PC-9 (cell line): ENCODE results near the gene SCAPER. TPM values are rescaled to one million over a fixed set of nuclear protein-coding genes. Genes with fewer than 3 reads are reported as not detected.

Source experiments
- BruUV-seq: library from RNA; stranded (reverse); fragments of 400-500 nt; replicated peaks from 2 replicates; lab custom pipeline; 2021; lab: Mats Ljungman, UMichigan
- CTCF ChIA-PET: fragments of 300-600 bp; sonication (Branson Sonifier 250); formaldehyde crosslinking; loops from one replicate; lab custom pipeline; 2022; ENCODE audit warnings: antibody characterized with exemption; lab: Charles Lee
- POLR2A ChIA-PET: fragments of 300-600 bp; sonication (Branson Sonifier 250); formaldehyde crosslinking; loops from one replicate; lab custom pipeline; 2022; ENCODE audit warnings: antibody characterized with exemption; ENCODE audit not compliant: unreplicated experiment; lab: Charles Lee
- DNase-seq, 2 experiments: peaks; one replicate each; pipeline versions ENCODE4 v3.0.0 to v3.0.0-alpha.2; 2015 to 2022; ENCODE audit warnings: mixed read lengths in 1 of 2
- H2AFZ ChIP-seq: fragments of 200-600 bp; sonication (generic); 2 replicates; pipeline ENCODE4 v1.8.1; 2017; ENCODE audit warnings: antibody characterized with exemption
- H3F3A ChIP-seq: fragments of 200-600 bp; sonication (generic); 2 replicates; pipeline ENCODE4 v1.8.1; 2017; ENCODE audit warnings: antibody characterized with exemption, mild to moderate bottlenecking, low read depth; ENCODE audit not compliant: insufficient read depth
- H3K27ac ChIP-seq: fragments of 200-600 bp; sonication (generic); 2 replicates; pipeline ENCODE4 v1.6.1; 2016; ENCODE audit warnings: mixed run types
- H3K27me3 ChIP-seq: fragments of 200-600 bp; sonication (generic); 2 replicates; pipeline ENCODE4 v1.6.1; 2016; ENCODE audit warnings: low read depth, mixed run types; ENCODE audit not compliant: insufficient read depth
- H3K36me3 ChIP-seq: fragments of 200-600 bp; sonication (generic); 2 replicates; pipeline ENCODE4 v1.6.1; 2016; ENCODE audit warnings: low read depth, mixed run types
- H3K4me1 ChIP-seq: fragments of 200-600 bp; sonication (generic); replicated peaks from 2 replicates; pipeline ENCODE4 v1.6.1; 2016; ENCODE audit warnings: mixed run types; ENCODE audit not compliant: insufficient read depth
- H3K4me2 ChIP-seq: fragments of 200-600 bp; sonication (generic); 2 replicates; pipeline ENCODE4 v1.6.1; 2017; ENCODE audit warnings: mixed run types
- H3K4me3 ChIP-seq: fragments of 200-600 bp; sonication (generic); 2 replicates; pipeline ENCODE4 v1.6.1; 2016; ENCODE audit warnings: mixed run types
- H3K79me2 ChIP-seq: fragments of 200-600 bp; sonication (generic); 2 replicates; pipeline ENCODE4 v1.6.1; 2017; ENCODE audit warnings: low read depth, mixed run types
- H3K9me2 ChIP-seq: fragments of 200-600 bp; sonication (generic); 2 replicates; pipeline ENCODE4 v1.8.1; 2017; ENCODE audit warnings: mild to moderate bottlenecking; ENCODE audit not compliant: insufficient read depth
- H3K9me3 ChIP-seq: fragments of 200-600 bp; sonication (generic); 2 replicates; pipeline ENCODE4 v1.8.1; 2016; ENCODE audit warnings: low read depth; ENCODE audit not compliant: insufficient read depth
- H4K20me1 ChIP-seq: fragments of 200-600 bp; sonication (generic); 2 replicates; pipeline ENCODE4 v1.8.1; 2017; ENCODE audit not compliant: insufficient read depth
- EZH2 ChIP-seq: fragments of 200-600 bp; sonication (generic); IDR thresholded peaks from 2 replicates; pipeline ENCODE4 v1.8.0; 2017; ENCODE audit warnings: antibody characterized with exemption, low read depth
- intact Hi-C: fragments of 100-400 bp; cut with micrococcal nuclease; formaldehyde crosslinking; loops from one replicate; pipeline ENCODE4 v1.10.0; 2022; ENCODE audit not compliant: unreplicated experiment
- total RNA-seq: library from RNA; stranded (reverse); gene quantifications from 2 replicates; pipeline ENCODE4 v1.2.3, GENCODE V29; 2021
- TF ChIP-seq, protein P1 (sequence below): fragments of 200-600 bp; sonication (generic); conservative IDR thresholded peaks from 2 replicates; pipeline ENCODE4 v1.6.1; 2017; ENCODE audit warnings: mixed run types, antibody characterized with exemption, mild to moderate bottlenecking, moderate library complexity

SCAPER gene
- total RNA-seq, 1 experiment from 2014 or later: 18.7 TPM

- no TSS peak for BruUV-seq
- Histone ChIP-seq H3K4me1 (no peaks in the 10 kb centered on the region), H3F3A (no peaks in the 10 kb centered on the region), H3K27ac (no peak overlapping the region), H3K79me2 (no peaks in the 10 kb centered on the region), H3K27me3 (no peaks in the 10 kb centered on the region), H4K20me1 (no peaks in the 10 kb centered on the region), H2AFZ (no peak overlapping the region), H3K9me3 (no peaks in the 10 kb centered on the region), H3K36me3 (no peaks in the 10 kb centered on the region), H3K9me2 (no peaks in the 10 kb centered on the region), H3K4me3 (no peak overlapping the region), H3K4me2 (no peak overlapping the region)
- DNase-seq: no peak
- CTCF ChIA-PET: interaction anchor here (0.6 kb wide), 1 partner anchor 703 kb away, joined by 3 read pairs; no protein-coding TSS in a partner anchor
- intact Hi-C loops: loop anchor here (5.0 kb wide), 1 partner anchor 649 kb away; no protein-coding TSS in a partner anchor
- TF ChIP-seq, protein P1, sequence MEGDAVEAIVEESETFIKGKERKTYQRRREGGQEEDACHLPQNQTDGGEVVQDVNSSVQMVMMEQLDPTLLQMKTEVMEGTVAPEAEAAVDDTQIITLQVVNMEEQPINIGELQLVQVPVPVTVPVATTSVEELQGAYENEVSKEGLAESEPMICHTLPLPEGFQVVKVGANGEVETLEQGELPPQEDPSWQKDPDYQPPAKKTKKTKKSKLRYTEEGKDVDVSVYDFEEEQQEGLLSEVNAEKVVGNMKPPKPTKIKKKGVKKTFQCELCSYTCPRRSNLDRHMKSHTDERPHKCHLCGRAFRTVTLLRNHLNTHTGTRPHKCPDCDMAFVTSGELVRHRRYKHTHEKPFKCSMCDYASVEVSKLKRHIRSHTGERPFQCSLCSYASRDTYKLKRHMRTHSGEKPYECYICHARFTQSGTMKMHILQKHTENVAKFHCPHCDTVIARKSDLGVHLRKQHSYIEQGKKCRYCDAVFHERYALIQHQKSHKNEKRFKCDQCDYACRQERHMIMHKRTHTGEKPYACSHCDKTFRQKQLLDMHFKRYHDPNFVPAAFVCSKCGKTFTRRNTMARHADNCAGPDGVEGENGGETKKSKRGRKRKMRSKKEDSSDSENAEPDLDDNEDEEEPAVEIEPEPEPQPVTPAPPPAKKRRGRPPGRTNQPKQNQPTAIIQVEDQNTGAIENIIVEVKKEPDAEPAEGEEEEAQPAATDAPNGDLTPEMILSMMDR: peak; percentile 73
- TF ChIP-seq EZH2: no peak
- POLR2A ChIA-PET: interaction anchor here (0.6 to 0.7 kb wide), 2 partner anchors 389 to 1021 kb away, joined by 3 to 10 read pairs; no protein-coding TSS in a partner anchor
Measured at GRCh38 chr15:76840830-76841460, 64.2 kb downstream of the SCAPER start.

- Histone ChIP-seq H3K27me3 (no peaks in the 10 kb centered on the region), H3K9me3 (no peaks in the 10 kb centered on the region), H4K20me1 (no peaks in the 10 kb centered on the region), H3K9me2 (no peaks in the 10 kb centered on the region), H3K36me3 (no peaks in the 10 kb centered on the region), H3K27ac (no peak overlapping the region), H3K4me1 (no peaks in the 10 kb centered on the region), H3K4me2 (no peak overlapping the region), H3F3A (no peaks in the 10 kb centered on the region), H2AFZ (no peak overlapping the region), H3K79me2 (no peaks in the 10 kb centered on the region), H3K4me3 (no peak overlapping the region)
- DNase-seq: no peak
- TF ChIP-seq, protein P1: no peak
- TF ChIP-seq EZH2: no peak
- POLR2A ChIA-PET: no interaction called here
- BruUV-seq: no TSS peak
- intact Hi-C loops: no loop called here
- CTCF ChIA-PET: no interaction called here
Measured at GRCh38 chr15:76839173-76839572, 66.0 kb downstream of the SCAPER start.

DNA sequence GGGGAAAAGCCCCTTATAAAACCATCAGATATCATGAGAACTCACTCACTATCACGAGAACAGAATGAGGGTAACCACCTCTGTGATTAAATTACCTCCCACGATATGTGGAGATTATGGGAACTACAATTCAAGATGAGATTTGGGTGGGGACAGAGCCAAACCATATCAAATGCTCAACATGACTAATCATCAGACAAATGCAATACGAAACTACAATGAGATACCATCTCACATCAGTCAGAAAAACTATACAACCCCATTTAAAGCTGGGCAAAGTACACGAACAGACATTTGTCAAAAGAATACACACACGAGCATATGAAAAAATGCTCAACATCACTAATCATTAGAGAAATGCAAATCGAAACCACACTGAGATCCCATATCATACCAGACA, 67.7 kb downstream of the SCAPER start:
- H3F3A ChIP-seq: no peaks in the 10 kb centered on the region
- no peak overlapping the region for H2AFZ ChIP-seq
- H3K27ac ChIP-seq: no peak overlapping the region
- H3K79me2 ChIP-seq: no peaks in the 10 kb centered on the region
- CTCF ChIA-PET: no interaction called here
- H3K4me2 ChIP-seq: no peak overlapping the region
- intact Hi-C loops: no loop called here
- no peak for TF ChIP-seq EZH2
- TF ChIP-seq, protein P1: no peak
- no peak for DNase-seq
- H3K4me3 ChIP-seq: no peak overlapping the region
- H4K20me1 ChIP-seq: no peaks in the 10 kb centered on the region
- H3K9me2 ChIP-seq: no peaks in the 10 kb centered on the region
- H3K4me1 ChIP-seq: no peaks in the 10 kb centered on the region
- BruUV-seq: no TSS peak
- POLR2A ChIA-PET: no interaction called here
- H3K36me3 ChIP-seq: no peaks in the 10 kb centered on the region
- no peaks in the 10 kb centered on the region for H3K9me3 ChIP-seq
- H3K27me3 ChIP-seq: no peaks in the 10 kb centered on the region
